ENCODE measurements around the gene PRPSAP1.
"Not testable (repeated sequence)": the region's sequence is repeated elsewhere in the genome, so short reads cannot be mapped to it uniquely, and the experiment has no call there.

The PRPSAP1 gene

DNA sequence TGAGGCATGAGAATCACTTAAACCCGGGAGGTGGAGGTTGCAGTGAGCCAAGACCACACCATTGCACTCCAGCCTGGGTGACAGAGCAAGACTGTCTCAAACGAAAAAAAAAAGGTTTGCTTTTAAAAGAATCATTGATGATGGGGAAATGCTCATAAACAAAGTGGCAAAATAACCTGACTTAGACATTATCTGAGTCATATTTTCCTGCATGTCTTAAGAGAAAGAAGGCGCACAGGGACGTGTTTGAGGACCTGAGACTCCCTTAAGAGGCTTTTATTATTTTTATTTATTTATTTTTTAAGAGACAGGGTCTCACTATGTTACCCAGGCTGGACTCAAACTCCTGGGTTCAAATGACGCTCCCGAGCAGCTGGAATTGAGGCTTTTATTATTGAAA lies 5.7 kb upstream of the PRPSAP1 start:
- H3K9me3 ChIP-seq, result no peaks in the 10 kb centered on the region
- no peaks in the 10 kb centered on the region for H3K27me3 ChIP-seq
- H3K36me3 ChIP-seq, result no peaks in the 10 kb centered on the region
- peaks cover 7% of the 10 kb centered on the region for H3K4me1 ChIP-seq
- no peaks in the 10 kb centered on the region for H4K20me1 ChIP-seq
- TF ChIP-seq Cebpa-rat (IDR thresholded peaks at IDR 0.05), result no peak
- H3K4me3 ChIP-seq, result no peak overlapping the region
- no peak overlapping the region for H3K4me2 ChIP-seq
- no peak overlapping the region for H3K27ac ChIP-seq
- H3K9ac ChIP-seq, result no peak overlapping the region

DNA sequence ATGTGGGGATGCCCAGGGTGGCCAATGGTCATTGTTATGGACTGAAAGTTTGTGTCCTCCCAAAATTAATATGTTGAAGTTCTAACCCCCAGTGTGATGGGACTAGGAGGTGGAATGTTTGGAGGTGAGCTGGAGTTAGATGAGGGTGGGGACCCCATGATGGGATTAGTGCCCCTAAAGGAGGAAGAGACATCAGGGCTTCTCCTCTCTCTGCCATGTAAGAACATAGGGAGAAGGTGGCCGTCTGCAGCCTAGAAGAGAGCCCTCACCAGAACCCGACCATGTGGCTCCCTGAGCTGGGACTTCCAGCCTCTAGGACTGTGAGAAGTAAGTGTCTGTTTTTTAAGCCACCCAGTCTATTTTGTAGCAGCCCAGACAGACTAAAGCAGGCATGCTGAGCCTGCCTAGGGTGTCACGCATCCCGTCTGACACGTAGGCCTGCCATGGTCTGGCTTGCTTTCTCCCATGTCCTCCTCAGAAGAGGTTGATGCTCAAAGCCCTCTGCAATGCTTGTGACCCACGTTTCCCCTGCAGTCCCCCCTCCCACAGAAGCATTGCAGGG lies 4.0 kb upstream of the PRPSAP1 start:
- Histone ChIP-seq H3K4me2 (no peak overlapping the region), H3K4me3 (no peak overlapping the region)
- no peak for TF ChIP-seq Cebpa-rat (IDR thresholded peaks at IDR 0.05)

DNA sequence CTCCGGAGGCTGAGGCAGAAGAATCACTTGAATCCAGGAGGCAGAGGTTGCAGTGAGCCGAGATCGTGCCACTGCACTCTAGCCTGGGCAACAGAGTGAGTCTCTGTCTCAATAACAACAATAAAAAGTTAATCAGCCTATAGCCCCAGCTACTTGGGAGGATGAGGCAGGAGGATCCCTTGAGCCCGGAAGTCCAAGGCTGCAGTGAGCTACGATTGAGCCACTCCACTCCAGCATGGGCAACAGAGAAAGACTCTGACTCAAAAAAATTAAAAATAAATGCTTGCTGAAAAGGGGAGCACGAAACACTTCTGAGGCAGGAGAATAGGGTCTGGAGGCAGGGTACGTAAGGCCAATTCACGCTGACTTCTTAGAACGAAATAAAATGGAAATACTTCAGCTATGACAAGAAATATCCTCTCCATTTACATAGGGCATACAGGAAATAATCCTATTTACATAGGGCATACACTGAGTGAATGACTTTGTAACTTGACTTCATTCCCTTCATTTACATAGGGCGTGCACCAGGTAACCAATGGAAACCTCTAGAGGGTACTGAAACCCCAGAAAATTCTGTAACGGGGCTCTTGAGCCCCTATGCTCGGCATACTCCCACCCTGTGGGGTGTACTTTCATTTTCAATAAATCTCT lies 3.2 kb upstream of the PRPSAP1 start:
- Histone ChIP-seq H4K20me1 (no peaks in the 10 kb centered on the region; the same call in 1 of the 2 replicates), H3K9me3 (no peaks in the 10 kb centered on the region), H3K9ac (no peak overlapping the region), H3K4me2 (no peak overlapping the region), H3K36me3 (no peaks in the 10 kb centered on the region), H3K4me1 (peaks cover 20% of the 10 kb centered on the region), H3K4me3 (no peak overlapping the region), H3K27ac (no peak overlapping the region), H3K27me3 (no peaks in the 10 kb centered on the region)
- TF ChIP-seq Cebpa-rat (IDR thresholded peaks at IDR 0.05), result no peak

More for the DNA sequence above, 4.0 kb upstream of the PRPSAP1 start:
- H3K9ac ChIP-seq, result no peak overlapping the region
- H3K9me3 ChIP-seq, result no peaks in the 10 kb centered on the region
- H4K20me1 ChIP-seq, result no peaks in the 10 kb centered on the region; the same call in 1 of the 2 replicates
- no peaks in the 10 kb centered on the region for H3K27me3 ChIP-seq
- no peaks in the 10 kb centered on the region for H3K36me3 ChIP-seq
- peaks cover 13% of the 10 kb centered on the region for H3K4me1 ChIP-seq
- no peak overlapping the region for H3K27ac ChIP-seq

DNA sequence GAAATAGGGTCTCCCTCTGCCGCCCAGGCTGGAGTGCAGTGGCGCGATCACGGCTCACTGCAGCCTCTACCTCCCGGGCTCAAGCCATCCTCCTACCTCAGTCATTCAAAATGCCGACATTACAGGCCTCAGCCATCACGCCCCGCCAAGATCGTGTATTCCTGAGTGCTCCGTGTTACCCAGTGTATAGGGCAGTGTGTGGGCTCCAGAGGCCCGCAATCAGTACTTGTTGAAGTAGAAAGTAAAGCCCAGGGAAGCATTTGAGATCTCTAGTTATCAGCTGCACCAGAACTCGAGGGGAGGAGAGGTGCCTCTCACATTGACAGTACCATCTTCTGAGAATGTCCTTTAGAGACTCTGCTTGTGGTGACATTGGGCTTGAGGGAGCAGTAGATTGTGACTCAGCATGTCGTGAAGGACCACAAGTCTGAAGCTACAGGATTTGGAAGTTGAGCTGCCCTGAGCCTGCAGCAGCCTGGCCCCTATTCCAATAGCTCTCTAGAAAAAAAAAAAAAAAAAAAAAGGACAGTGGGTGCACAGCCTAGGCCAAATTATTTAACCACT lies 1.1 kb upstream of the PRPSAP1 start:
- Histone ChIP-seq H3K27me3 (no peaks in the 10 kb centered on the region), H3K27ac (no peak overlapping the region), H3K9ac (no peak overlapping the region), H3K36me3 (0 out of 2 replicates have a peak, but pooled peaks cover 6% of the 10 kb centered on the region), H3K4me1 (peaks cover 30% of the 10 kb centered on the region), H3K4me3 (peak overlapping the region; percentile 89), H3K9me3 (no peaks in the 10 kb centered on the region), H4K20me1 (no peaks in the 10 kb centered on the region; the same call in 1 of the 2 replicates), H3K4me2 (peak overlapping the region; percentile 99)
- no peak for TF ChIP-seq Cebpa-rat (IDR thresholded peaks at IDR 0.05)

DNA sequence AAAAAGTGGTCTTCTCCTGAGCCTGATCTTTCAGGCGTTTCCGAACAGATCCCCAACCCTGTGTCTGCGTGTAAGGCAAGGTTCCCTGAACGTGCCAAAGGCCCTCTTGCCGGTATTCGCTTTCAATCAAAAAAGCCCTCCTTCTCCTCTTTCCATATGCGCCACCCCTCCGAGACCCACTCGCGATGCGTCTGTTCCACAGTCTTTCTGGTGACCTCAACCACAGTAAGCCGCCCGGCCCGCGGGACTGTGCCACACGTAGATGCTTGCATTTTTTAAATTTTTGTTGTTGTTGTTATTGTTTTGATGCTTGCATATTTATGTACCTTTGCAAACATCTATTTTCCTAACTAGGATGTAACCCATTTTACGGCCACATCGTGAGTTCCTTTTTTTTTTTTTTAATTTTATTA lies 607 bp upstream of the PRPSAP1 start:
- H3K4me1 ChIP-seq, result peaks cover 30% of the 10 kb centered on the region
- no peak for TF ChIP-seq Cebpa-rat (IDR thresholded peaks at IDR 0.05)

DNA sequence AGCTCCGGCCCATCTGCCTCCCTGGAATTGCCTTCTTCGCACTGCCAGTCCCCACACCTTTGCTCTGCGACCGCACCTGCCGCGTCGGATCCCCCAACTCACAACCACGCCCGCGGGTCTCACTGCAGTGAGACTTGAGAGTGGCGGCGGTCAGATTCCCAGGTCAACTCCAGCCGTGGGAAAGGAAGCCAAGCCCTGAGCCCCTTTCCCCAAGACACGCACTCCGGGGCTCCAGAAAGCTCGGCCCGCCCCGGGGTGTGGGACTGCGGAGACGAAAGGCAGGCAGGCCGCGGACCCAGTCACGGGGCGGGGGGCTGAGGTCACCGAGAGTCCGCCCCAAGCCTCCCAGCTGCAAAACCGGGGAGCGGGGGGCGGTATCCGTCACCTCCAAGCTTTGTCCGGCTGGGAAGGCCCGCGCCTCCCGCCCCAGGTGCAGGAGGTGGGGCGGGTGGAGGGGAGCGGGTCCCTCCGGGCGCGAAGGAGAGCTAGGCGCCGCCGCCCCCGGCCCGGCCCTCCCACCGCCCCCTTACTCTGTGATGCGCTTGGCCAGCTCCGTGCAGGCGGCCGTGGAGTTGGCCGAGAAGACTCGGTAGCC lies 615 bp downstream of the PRPSAP1 start:
- peak overlapping the region; percentile 99 for H3K4me2 ChIP-seq
- peaks cover 30% of the 10 kb centered on the region for H3K4me1 ChIP-seq
- peak overlapping the region; percentile 99 for H3K27ac ChIP-seq
- TF ChIP-seq Cebpa-rat (IDR thresholded peaks at IDR 0.05), result no peak
- peak overlapping the region; percentile 89 for H3K4me3 ChIP-seq
- no peaks in the 10 kb centered on the region; the same call in 1 of the 2 replicates for H4K20me1 ChIP-seq
- peaks cover 14% of the 10 kb centered on the region; the same call in 1 of the 2 replicates for H3K36me3 ChIP-seq
- peak overlapping the region; percentile 98 for H3K9ac ChIP-seq
- no peaks in the 10 kb centered on the region for H3K9me3 ChIP-seq
- no peaks in the 10 kb centered on the region for H3K27me3 ChIP-seq

More for the DNA sequence above, 607 bp upstream of the PRPSAP1 start:
- Histone ChIP-seq H3K9ac (peak overlapping the region; percentile 98), H3K27ac (peak overlapping the region; percentile 99), H3K36me3 (0 out of 2 replicates have a peak, but pooled peaks cover 6% of the 10 kb centered on the region), H3K27me3 (no peaks in the 10 kb centered on the region), H3K4me2 (peak overlapping the region; percentile 99), H3K9me3 (no peaks in the 10 kb centered on the region), H3K4me3 (peak overlapping the region; percentile 89), H4K20me1 (no peaks in the 10 kb centered on the region; the same call in 1 of the 2 replicates)

DNA sequence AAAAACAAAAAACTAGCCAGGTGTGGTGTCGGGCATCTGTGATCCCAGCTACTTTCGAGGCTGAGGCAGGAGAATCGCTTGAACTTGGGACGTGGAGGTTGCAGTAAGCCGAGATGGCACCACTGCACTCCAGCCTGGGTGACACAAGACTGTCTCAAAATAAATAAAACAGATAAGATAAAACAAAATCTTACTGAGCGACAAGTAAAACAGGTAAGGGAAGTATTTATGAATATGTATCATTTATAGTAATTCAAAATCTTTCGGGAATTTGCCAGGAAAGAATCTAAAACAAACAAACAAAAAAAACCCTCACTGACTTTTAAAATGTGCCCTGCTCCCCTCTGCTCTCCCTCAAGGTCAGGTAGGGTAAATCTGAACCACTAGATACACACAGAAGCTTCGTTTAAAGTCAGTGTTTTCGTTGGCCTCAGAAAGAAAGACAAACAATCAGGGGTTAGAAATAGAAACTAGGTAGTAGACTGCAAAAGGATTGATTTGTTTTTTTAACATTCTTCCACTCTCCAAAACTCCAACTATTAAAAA lies 2.1 kb downstream of the PRPSAP1 start:
- H3K4me2 ChIP-seq, result peak overlapping the region; percentile 99
- peak overlapping the region; percentile 10 for H3K9ac ChIP-seq

DNA sequence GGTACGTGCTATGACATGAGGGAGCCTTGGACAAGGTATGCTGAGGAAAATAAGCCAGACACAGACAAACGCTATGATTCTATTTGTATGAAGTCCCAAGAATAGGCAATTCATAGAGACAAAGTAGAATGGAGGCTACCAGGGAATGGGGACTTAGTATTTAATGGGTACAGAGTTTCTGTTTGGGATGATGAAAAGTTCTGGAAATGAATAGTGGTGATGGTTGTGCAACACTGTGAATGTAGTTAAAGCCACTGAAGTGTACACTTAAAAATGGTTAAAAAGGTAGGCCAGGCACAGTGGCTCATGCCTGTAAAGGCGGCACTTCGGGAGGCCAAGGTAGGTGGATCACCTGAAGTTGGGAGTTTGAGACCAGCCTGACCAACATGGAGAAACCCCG lies 3.3 kb downstream of the PRPSAP1 start:
- TF ChIP-seq Cebpa-rat (IDR thresholded peaks at IDR 0.05), result no peak
- no peak overlapping the region for H3K27ac ChIP-seq
- peaks cover 40% of the 10 kb centered on the region for H3K36me3 ChIP-seq
- H3K27me3 ChIP-seq, result no peaks in the 10 kb centered on the region
- no peak overlapping the region for H3K4me3 ChIP-seq
- no peak overlapping the region for H3K4me2 ChIP-seq
- H3K9me3 ChIP-seq, result no peaks in the 10 kb centered on the region
- peaks cover 30% of the 10 kb centered on the region for H3K4me1 ChIP-seq
- H4K20me1 ChIP-seq, result no peaks in the 10 kb centered on the region; the same call in 1 of the 2 replicates
- H3K9ac ChIP-seq, result no peak overlapping the region

More for the DNA sequence above, 2.1 kb downstream of the PRPSAP1 start:
- no peak for TF ChIP-seq Cebpa-rat (IDR thresholded peaks at IDR 0.05)
- peaks cover 29% of the 10 kb centered on the region for H3K36me3 ChIP-seq
- H4K20me1 ChIP-seq, result no peaks in the 10 kb centered on the region; the same call in 1 of the 2 replicates
- H3K27ac ChIP-seq, result no peak overlapping the region
- H3K4me1 ChIP-seq, result peaks cover 30% of the 10 kb centered on the region
- H3K4me3 ChIP-seq, result no peak overlapping the region
- no peaks in the 10 kb centered on the region for H3K27me3 ChIP-seq
- no peaks in the 10 kb centered on the region for H3K9me3 ChIP-seq

DNA sequence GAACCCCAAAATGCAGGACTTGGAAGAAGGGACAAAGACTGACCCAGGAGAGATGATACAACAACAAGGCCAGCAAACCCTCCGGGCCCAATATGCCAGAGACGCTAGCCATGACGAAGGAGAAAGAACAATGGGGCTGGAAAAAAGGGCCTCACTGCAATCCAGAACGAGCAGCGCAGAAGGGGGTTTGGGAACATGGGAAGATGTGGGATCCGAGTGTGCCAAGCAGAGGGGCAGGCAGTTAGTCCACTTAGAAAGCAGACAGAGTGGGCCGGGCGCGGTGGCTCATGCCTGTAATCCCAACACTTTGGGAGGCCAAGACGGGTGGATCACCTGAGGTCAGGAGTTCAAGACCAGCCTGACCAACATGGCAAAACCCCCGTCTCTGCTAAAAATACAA lies 6.8 kb downstream of the PRPSAP1 start:
- H4K20me1 ChIP-seq, H3K4me3 ChIP-seq, H3K27me3 ChIP-seq, H3K4me1 ChIP-seq, H3K27ac ChIP-seq, H3K9ac ChIP-seq, H3K4me2 ChIP-seq, H3K9me3 ChIP-seq: not testable (repeated sequence)
- peaks cover 70% of the 10 kb centered on the region for H3K36me3 ChIP-seq
